Activated CD8-positive, alpha-beta T cell treated with anti-CD3 and anti-CD28 coated beads, Interleukin-2, amount 10 ng/mL, durations not matched to agents 7 days and 5 days (primary cell): ENCODE results near the gene TLR10. TPM values are rescaled to one million over a fixed set of nuclear protein-coding genes. Genes with fewer than 3 reads are reported as not detected.

Source experiments
- ATAC-seq: fragments of 150-1000 bp; cut with Tn5 transposase; one replicate; pipeline ENCODE4 v1.10.0; 2021; ENCODE audit warnings: moderate library complexity
- CTCF ChIA-PET: fragments of 350-600 bp; sonication (Branson Sonifier 250); formaldehyde crosslinking; loops from one replicate; lab custom pipeline; 2021; ENCODE audit warnings: antibody characterized with exemption; lab: Charles Lee
- POLR2A ChIA-PET: fragments of 350-600 bp; sonication (Branson Sonifier 250); formaldehyde crosslinking; loops from one replicate; lab custom pipeline; 2021; ENCODE audit warnings: antibody characterized with exemption; lab: Charles Lee
- DNase-seq: peaks from one replicate; pipeline ENCODE4 v3.0.0-alpha.2; 2020
- H3K27ac Mint-ChIP-seq: one replicate; pipeline ENCODE4 v1.8.0; 2021; ENCODE audit warnings: mild to moderate bottlenecking, mixed read lengths
- H3K27me3 Mint-ChIP-seq: one replicate; pipeline ENCODE4 v1.8.0; 2021; ENCODE audit warnings: low read depth, mixed read lengths
- H3K36me3 Mint-ChIP-seq: one replicate; pipeline ENCODE4 v1.8.0; 2021; ENCODE audit warnings: low read depth, mixed read lengths
- H3K4me1 Mint-ChIP-seq: one replicate; pipeline ENCODE4 v1.8.0; 2021; ENCODE audit warnings: low read depth, mixed read lengths
- H3K4me3 Mint-ChIP-seq: one replicate; pipeline ENCODE4 v1.8.0; 2021; ENCODE audit warnings: mild to moderate bottlenecking, mixed read lengths
- H3K9me3 Mint-ChIP-seq: one replicate; pipeline ENCODE4 v1.8.0; 2022; ENCODE audit warnings: mixed read lengths; ENCODE audit not compliant: insufficient read depth
- total RNA-seq, 2 experiments: library from RNA; stranded (reverse); gene quantifications; one replicate each; pipeline ENCODE4 v1.2.3, GENCODE V29; 2021

The TLR10 gene
- total RNA-seq, 2 experiments from 2014 or later = 0.08 TPM; not detected in 1

GRCh38 chr4:38747629-38748028 is 35.2 kb downstream of the TLR10 start:
- POLR2A ChIA-PET = no interaction called here

DNA sequence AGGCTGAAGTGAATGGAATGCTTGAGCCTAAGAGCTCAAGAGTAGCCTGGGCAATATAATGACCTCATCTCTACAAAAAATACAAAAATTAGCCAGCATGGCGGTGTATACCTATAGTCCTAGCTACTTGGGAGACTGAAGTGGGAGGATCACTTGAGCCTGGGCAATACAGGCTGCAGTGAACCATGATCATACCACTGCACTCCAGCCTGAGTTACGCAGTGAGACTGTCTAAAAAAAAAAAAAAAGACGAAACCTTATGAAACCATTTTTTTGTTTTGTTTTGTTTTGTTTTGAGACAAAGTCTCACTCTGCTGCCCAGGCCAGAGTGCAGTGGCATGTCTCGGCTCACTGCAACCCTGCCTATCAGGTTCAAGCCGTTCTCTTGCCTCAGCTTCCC is 36.9 kb downstream of the TLR10 start:
- no peaks in the 10 kb centered on the region for H3K27me3 Mint-ChIP-seq
- ATAC-seq = no peak
- ChIA-PET POLR2A (interaction anchor here (0.6 kb wide), 1 partner anchor 14 kb away, joined by 3 read pairs; no protein-coding TSS in a partner anchor), CTCF (no interaction called here)
- H3K4me3 Mint-ChIP-seq = no peak overlapping the region
- peaks cover 5% of the 10 kb centered on the region for H3K4me1 Mint-ChIP-seq
- peaks cover 16% of the 10 kb centered on the region for H3K9me3 Mint-ChIP-seq
- peaks cover 9% of the 10 kb centered on the region for H3K36me3 Mint-ChIP-seq
- DNase-seq = no peak
- no peak overlapping the region for H3K27ac Mint-ChIP-seq

More at GRCh38 chr4:38747629-38748028, 35.2 kb downstream of the TLR10 start:
- H3K27ac Mint-ChIP-seq = no peak overlapping the region
- peaks cover 9% of the 10 kb centered on the region for H3K36me3 Mint-ChIP-seq
- no peak overlapping the region for H3K4me3 Mint-ChIP-seq
- no peak for DNase-seq
- H3K4me1 Mint-ChIP-seq = peaks cover 5% of the 10 kb centered on the region
- no peak for ATAC-seq
- no peaks in the 10 kb centered on the region for H3K27me3 Mint-ChIP-seq
- CTCF ChIA-PET = no interaction called here
- peaks cover 16% of the 10 kb centered on the region for H3K9me3 Mint-ChIP-seq

DNA sequence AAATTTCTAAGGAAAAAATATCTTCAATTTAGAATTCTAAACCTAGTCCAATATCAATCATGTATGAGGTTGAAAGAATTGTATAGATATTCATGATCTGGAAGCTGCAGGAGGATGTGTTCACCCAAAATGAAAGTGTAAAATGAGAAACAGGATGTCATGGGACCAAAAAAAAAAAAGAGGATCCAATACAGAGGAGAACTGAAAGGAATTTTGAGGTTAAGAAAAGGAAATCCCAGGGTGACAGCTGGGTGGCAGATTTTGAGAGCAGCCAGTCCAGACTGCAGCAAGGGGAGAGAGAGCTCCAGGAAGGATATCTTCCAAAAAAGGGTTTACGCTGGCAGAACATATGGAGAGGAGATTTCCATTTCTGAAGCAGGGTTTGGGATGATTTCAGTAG is 38.9 kb downstream of the TLR10 start:
- Mint-ChIP-seq H3K36me3 (peaks cover 9% of the 10 kb centered on the region), H3K4me3 (no peak overlapping the region), H3K9me3 (peaks cover 16% of the 10 kb centered on the region), H3K27me3 (no peaks in the 10 kb centered on the region), H3K27ac (no peak overlapping the region), H3K4me1 (peaks cover 5% of the 10 kb centered on the region)
- DNase-seq (no peak), ATAC-seq (no peak)
- ChIA-PET POLR2A (no interaction called here), CTCF (interaction anchor here (1.0 to 1.4 kb wide), 4 partner anchors 16 to 423 kb away, joined by 3 read pairs; partner anchors contain the start of gene TLR10)

DNA sequence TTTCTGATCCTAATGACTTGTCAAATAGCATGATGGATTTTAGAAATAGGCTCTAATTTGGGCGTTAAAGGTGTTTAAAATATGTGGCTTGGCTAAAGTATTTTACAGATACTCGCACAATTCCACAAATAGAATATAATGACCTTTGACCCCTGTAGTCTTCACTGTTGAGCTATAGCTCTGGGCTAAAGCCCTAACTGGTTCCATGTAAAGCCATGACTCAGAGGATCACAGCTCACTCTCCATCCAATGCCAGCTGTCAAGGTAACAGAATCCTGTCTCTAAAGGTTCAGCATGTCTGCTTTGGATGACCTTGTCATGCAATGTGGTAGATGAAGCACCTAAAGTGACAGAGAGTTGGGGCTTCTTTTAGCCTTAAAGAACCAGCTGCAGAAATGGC is 42.5 kb downstream of the TLR10 start:
- ATAC-seq (no peak), DNase-seq (no peak)
- ChIA-PET POLR2A (no interaction called here), CTCF (interaction anchor here (0.9 to 2.3 kb wide), 5 partner anchors 9 to 678 kb away, joined by 3 to 13 read pairs (median 3); partner anchors contain the start of gene TLR10)
- Mint-ChIP-seq H3K4me3 (no peak overlapping the region), H3K27ac (no peak overlapping the region), H3K27me3 (peaks cover 6% of the 10 kb centered on the region), H3K9me3 (no peaks in the 10 kb centered on the region), H3K36me3 (no peaks in the 10 kb centered on the region), H3K4me1 (peaks cover 5% of the 10 kb centered on the region)

DNA sequence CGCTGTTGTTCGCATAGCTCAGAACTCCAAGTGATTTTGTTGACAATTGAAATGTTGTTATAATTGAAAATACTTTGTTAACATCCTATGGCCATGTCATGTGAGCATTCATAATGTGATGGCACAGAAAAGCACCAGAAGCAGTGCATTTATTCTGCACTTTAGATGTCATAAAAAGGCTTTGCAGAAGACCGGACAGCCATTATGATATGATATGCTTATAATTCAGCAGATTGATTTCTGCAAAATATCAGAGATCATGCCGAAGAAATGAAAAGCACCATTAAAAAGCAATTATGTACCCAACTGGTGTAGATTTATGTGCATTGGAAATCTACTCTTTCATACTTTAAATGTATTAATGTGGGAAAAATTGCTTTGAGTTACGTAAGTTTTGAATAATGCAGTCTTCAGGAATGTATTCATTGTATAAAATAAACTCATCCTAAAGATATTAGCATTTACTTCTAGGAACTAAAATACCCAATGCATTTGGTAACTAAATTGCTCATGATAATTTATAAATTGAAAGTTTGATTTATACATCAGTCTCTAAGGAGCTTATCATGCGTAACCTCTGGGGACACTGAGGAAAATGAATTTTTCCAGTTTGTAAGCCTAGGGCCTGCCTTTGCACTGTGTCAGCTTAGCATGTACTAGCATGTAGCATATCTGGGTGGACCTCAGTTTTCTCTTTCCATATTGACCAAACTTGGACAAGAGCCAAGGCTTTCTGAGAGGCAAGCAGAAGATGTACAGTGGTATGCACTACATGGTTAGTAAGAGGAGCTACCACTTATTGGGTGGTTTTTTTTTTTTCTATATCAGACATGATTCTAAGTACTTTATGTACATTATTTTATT is 43.6 kb downstream of the TLR10 start:
- POLR2A ChIA-PET = no interaction called here
- H3K4me3 Mint-ChIP-seq = no peak overlapping the region
- CTCF ChIA-PET = interaction anchor here (1.1 to 2.3 kb wide), 2 partner anchors 43 to 559 kb away, joined by 3 to 13 read pairs; partner anchors contain the start of gene TLR10
- no peak for ATAC-seq
- H3K9me3 Mint-ChIP-seq = no peaks in the 10 kb centered on the region
- H3K36me3 Mint-ChIP-seq = no peaks in the 10 kb centered on the region
- peaks cover 6% of the 10 kb centered on the region for H3K27me3 Mint-ChIP-seq
- H3K4me1 Mint-ChIP-seq = peaks cover 5% of the 10 kb centered on the region
- no peak overlapping the region for H3K27ac Mint-ChIP-seq
- DNase-seq = no peak

DNA sequence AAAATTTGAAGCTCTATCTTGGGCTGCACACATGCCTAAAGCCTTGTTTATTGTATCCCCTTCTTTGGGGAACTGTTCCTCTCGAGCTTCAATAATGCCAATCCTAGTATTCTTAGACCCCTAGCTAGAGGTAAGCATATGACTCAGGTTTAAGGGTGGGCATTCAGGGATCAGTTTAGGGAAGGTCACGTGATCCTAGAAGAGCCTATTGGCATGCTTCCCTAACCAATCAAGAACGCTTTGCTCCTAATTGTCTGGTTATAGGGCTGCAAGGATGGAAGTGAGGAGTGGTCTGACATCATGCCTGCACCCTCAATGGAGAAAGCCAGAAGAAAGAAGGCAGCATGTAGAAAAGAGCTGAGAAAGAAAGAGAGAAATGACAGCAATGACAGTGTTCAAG is 46.9 kb downstream of the TLR10 start:
- H3K9me3 Mint-ChIP-seq = no peaks in the 10 kb centered on the region
- no peak for DNase-seq

DNA sequence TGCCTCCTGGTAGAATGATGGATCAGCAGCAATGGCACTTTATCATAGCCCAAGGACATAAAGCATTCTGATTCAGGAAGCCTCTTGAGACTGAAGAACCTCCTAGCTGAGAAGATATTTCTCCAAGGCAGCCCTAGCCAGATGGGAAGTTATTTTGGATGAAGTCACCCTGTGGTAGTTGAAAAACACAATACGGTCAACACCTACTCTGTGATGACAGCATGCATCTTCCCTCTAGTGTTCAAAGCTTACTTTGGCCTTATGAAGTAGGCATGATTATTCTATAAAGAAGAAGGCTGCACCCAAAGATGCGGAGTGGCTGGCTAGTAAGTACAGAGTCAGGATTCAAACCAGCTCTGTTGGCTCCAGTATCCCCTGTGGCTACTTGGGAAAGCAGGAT is 47.9 kb downstream of the TLR10 start:
- Mint-ChIP-seq H3K4me1 (peaks cover 13% of the 10 kb centered on the region), H3K27ac (no peak overlapping the region), H3K36me3 (peaks cover 2% of the 10 kb centered on the region), H3K4me3 (no peak overlapping the region), H3K9me3 (no peaks in the 10 kb centered on the region), H3K27me3 (peaks cover 13% of the 10 kb centered on the region)
- DNase-seq (no peak), ATAC-seq (no peak)
- POLR2A ChIA-PET = no interaction called here
- CTCF ChIA-PET = interaction anchor here (0.6 to 1.2 kb wide), 6 partner anchors 24 to 1416 kb away, joined by 3 to 6 read pairs (median 4); partner anchors contain the start of gene TLR1

More for the DNA sequence above, 46.9 kb downstream of the TLR10 start:
- Mint-ChIP-seq H3K4me3 (no peak overlapping the region), H3K27me3 (peaks cover 13% of the 10 kb centered on the region), H3K27ac (no peak overlapping the region), H3K4me1 (peaks cover 9% of the 10 kb centered on the region), H3K36me3 (peaks cover 2% of the 10 kb centered on the region)
- CTCF ChIA-PET = interaction anchor here (1.1 to 1.2 kb wide), 3 partner anchors 28 to 559 kb away, joined by 3 to 4 read pairs (median 4); no protein-coding TSS in a partner anchor
- POLR2A ChIA-PET = no interaction called here
- no peak for ATAC-seq

GRCh38 chr4:38734446-38734845 is 48.3 kb downstream of the TLR10 start:
- DNase-seq (no peak), ATAC-seq (no peak)
- POLR2A ChIA-PET = no interaction called here
- H3K27me3 Mint-ChIP-seq = peaks cover 13% of the 10 kb centered on the region
- no peaks in the 10 kb centered on the region for H3K9me3 Mint-ChIP-seq
- H3K4me3 Mint-ChIP-seq = no peak overlapping the region
- no peak overlapping the region for H3K27ac Mint-ChIP-seq
- CTCF ChIA-PET = interaction anchor here (0.6 to 1.2 kb wide), 5 partner anchors 24 to 1416 kb away, joined by 3 to 6 read pairs (median 3); partner anchors contain the start of gene TLR1
- peaks cover 2% of the 10 kb centered on the region for H3K36me3 Mint-ChIP-seq
- H3K4me1 Mint-ChIP-seq = peaks cover 13% of the 10 kb centered on the region

DNA sequence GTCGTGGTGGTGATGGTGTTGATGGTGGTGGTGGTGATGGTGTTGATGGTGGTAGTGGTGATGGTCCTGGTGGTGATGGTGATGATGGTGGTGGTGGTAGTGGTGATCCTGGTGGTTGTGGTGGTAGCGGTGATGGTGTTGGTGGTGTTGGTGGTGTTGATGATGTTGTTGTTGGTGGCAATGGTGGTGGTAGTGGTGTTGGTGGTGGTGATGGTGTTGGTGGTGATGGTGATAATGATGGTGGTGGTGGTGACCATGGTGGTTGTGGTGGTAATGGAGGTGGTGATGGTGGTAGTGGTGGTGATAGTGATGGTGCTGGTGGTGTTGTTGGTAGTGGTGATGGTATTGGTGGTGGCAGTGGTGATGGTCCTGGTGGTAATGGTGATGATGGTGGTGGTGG is 49.1 kb downstream of the TLR10 start:
- H3K36me3 Mint-ChIP-seq = peaks cover 2% of the 10 kb centered on the region
- ChIA-PET POLR2A (no interaction called here), CTCF (no interaction called here)
- DNase-seq (no peak), ATAC-seq (no peak)
- H3K4me3 Mint-ChIP-seq = no peak overlapping the region
- H3K9me3 Mint-ChIP-seq = no peaks in the 10 kb centered on the region
- peaks cover 13% of the 10 kb centered on the region for H3K4me1 Mint-ChIP-seq
- H3K27me3 Mint-ChIP-seq = peaks cover 13% of the 10 kb centered on the region
- peak overlapping the region; percentile 79 for H3K27ac Mint-ChIP-seq

DNA sequence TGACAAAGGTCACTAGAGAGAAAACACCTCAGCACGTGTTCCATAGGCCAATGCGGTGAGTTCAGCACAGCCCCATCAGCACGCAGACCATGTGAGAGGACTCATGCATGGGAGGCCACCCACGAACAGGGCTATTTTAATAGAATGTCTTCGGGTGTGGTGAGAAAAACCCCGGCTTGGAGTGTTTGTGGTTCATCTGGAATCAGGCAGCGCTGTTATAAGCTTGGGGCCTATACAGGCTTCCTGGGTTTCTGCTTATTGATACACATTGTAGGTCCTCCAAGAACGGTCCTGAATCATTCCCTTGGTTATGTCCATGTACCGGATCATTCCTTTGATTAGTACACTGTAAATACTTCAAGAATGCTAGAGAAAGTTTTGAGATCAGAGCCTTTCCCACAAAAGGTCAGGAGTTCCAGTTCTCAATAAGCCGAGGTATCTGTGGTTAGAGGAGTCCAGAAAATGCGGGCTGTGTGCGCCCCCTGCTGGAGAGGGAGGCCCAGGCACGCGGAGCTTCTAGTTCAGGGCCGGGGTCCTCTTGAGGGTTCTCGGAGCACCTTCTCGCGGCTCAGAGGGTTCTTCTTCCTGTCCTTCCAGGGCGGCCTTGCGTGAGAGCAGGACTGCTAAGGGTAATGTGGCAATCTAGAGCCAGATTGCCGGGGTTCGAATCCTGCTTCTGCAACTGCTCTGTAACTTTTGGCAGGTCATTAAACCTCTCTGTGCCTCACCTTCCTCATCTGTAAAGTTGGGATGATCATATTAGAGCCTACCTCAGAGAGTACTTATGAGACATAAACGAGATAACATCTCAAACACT is 51.8 kb downstream of the TLR10 start:
- no peak overlapping the region for H3K4me3 Mint-ChIP-seq
- ChIA-PET CTCF (interaction anchor here (0.5 to 5.9 kb wide), 24 partner anchors 10 to 1971 kb away, joined by 3 to 35 read pairs (median 3); no protein-coding TSS in a partner anchor), POLR2A (interaction anchor here (0.7 kb wide), 1 partner anchor 413 kb away, joined by 3 read pairs; no protein-coding TSS in a partner anchor)
- peaks cover 13% of the 10 kb centered on the region for H3K4me1 Mint-ChIP-seq
- no peaks in the 10 kb centered on the region for H3K9me3 Mint-ChIP-seq
- H3K36me3 Mint-ChIP-seq = peaks cover 2% of the 10 kb centered on the region
- H3K27ac Mint-ChIP-seq = no peak overlapping the region
- DNase-seq = peak; percentile 82
- ATAC-seq = peak; percentile 64
- H3K27me3 Mint-ChIP-seq = peaks cover 10% of the 10 kb centered on the region

DNA sequence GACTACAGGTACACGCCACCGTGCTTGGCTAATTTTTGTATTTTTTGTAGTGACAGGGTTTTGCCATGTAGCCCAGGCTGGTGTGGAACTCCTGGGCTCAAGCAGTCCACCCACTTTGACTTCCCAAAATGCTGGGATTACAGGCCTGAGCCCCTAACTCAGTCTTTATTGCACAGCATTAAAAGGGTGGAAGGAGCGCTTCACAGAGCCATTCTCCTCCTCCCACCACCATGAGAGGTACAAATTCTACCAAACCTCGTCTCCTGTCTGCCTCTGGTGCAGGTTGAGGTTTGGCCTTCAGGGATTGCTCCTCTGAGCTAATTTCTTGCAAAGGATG is 52.3 kb downstream of the TLR10 start:
- no peak for ATAC-seq
- Mint-ChIP-seq H3K27me3 (peaks cover 7% of the 10 kb centered on the region), H3K27ac (no peak overlapping the region), H3K4me3 (no peak overlapping the region), H3K4me1 (peaks cover 13% of the 10 kb centered on the region), H3K9me3 (no peaks in the 10 kb centered on the region), H3K36me3 (peaks cover 2% of the 10 kb centered on the region)
- ChIA-PET POLR2A (no interaction called here), CTCF (interaction anchor here (0.5 to 5.9 kb wide), 18 partner anchors 11 to 843 kb away, joined by 3 to 35 read pairs (median 3); no protein-coding TSS in a partner anchor)
- DNase-seq = no peak
